Coronary artery (tissue), 2 donors: ENCODE results near the gene SPR.
A peak's percentile ranks its signal among the peaks of the same experiment; 100 is the strongest.

Source experiments
- DNase-seq: peaks from one replicate; pipeline ENCODE4 v3.0.0-alpha.2; 2017; ENCODE audit warnings: low spot score
- H3K27ac ChIP-seq, 2 donors: fragments of 200-600 bp; sonication (generic); one replicate each; pipeline ENCODE4 v1.5.1; 2016 to 2019
- H3K4me3 ChIP-seq: fragments of 200-600 bp; sonication (generic); 2 replicates; pipeline ENCODE4 v1.5.1; 2016; ENCODE audit warnings: mild to moderate bottlenecking, moderate library complexity
- TF ChIP-seq, protein P1 (sequence below): fragments of 200-600 bp; sonication (generic); IDR thresholded peaks from one replicate; pipeline ENCODE4 v1.5.1; 2019; ENCODE audit warnings: antibody characterized with exemption

SPR gene

DNA sequence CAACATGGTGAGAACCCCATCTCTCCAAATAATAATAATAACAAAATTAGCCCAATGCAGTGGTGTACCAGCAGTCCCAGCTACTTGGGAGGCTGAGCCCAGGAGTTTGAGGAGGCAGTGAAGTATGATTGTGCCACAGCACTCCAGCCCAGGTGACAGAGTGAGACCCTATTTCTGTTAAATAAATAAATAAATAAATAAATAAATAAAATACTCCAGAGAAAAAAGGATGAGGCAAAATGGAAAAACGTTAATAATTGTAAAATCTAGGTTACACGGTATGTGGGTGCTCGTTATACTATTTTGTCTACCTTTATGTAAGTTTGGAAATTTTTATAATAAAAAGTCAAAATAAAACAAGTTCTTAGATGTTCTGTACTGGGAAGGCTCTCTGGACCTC is 21.5 kb downstream of the SPR start:
- H3K27ac ChIP-seq: no peak overlapping the region
- no peak for DNase-seq
- TF ChIP-seq, protein P1, sequence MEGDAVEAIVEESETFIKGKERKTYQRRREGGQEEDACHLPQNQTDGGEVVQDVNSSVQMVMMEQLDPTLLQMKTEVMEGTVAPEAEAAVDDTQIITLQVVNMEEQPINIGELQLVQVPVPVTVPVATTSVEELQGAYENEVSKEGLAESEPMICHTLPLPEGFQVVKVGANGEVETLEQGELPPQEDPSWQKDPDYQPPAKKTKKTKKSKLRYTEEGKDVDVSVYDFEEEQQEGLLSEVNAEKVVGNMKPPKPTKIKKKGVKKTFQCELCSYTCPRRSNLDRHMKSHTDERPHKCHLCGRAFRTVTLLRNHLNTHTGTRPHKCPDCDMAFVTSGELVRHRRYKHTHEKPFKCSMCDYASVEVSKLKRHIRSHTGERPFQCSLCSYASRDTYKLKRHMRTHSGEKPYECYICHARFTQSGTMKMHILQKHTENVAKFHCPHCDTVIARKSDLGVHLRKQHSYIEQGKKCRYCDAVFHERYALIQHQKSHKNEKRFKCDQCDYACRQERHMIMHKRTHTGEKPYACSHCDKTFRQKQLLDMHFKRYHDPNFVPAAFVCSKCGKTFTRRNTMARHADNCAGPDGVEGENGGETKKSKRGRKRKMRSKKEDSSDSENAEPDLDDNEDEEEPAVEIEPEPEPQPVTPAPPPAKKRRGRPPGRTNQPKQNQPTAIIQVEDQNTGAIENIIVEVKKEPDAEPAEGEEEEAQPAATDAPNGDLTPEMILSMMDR: no peak
- no peak overlapping the region for H3K4me3 ChIP-seq

DNA sequence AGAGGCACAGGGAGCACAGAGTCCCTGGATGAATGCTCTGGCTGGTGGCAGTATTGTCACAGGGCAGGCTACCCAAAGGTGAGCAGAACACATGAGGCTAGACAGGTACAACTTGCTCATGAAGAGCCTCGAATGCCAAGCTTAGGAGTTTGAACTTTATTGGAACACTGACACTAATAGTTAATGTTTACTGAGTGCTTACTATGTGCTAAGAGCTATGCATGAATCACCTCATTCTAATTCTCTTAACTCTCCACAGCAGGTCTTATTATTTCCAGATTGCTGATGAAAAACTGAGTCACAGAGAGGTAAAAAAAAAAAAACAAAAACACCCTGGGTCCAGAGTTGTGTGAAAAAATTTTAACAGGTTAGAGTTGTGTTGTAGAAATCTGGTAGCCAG is 24.0 kb downstream of the SPR start:
- TF ChIP-seq, protein P1: no peak
- Histone ChIP-seq H3K27ac (no peak overlapping the region), H3K4me3 (no peak overlapping the region)
- DNase-seq: no peak

DNA sequence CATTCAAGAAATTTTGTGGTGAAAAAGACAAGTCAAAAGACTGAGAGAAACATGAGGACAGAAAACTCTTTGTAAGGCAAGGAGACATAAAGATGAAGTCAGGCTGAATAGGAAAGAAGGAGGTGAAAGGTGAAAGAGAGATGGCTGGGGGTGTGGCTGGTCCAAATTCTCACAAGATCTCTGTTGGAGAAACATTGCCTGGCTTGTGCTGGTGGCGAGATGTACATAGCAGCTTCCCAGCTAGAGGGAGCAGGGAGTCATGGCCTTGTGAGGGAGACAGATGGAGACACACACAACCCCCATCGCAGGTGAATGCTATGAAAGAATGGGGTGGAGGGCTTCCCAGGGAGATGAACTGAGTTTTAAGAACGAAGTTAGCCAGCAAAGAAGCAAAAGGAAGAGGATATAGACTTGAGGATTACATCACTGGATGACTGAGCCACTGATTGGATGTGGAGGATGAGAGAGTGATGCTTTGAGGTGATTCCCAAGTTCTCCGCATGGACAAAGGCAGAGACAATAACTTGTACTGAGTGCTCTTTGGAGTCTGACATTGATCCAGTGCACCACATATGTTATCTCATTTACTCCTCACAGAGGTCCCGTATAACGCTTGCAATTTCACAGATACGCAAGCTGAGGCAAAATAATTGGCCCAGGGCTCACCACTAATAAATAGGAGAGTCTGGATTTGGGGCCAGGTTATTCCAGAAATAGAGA is 26.4 kb downstream of the SPR start:
- H3K4me3 ChIP-seq: no peak overlapping the region
- TF ChIP-seq, protein P1: no peak
- no peak for DNase-seq
- H3K27ac ChIP-seq: no peak overlapping the region

DNA sequence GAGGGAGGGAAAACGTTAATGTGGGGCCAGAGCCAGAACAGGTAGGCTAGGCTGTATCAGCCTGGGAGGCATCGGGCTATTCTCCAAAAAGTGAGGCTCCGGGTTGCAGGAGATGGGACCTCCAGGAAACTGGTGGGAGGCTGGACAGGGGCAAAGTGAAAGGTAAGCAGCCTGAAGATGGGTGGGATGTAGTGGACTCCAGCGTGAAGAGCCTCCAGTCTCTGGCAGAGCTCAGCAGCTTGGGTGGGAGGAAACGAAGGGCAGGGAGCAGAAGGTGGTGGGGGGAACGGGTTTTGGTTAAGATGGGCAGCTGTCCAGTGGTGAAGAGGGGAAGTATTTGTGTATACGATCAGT is 27.0 kb downstream of the SPR start:
- no peak overlapping the region for H3K27ac ChIP-seq
- H3K4me3 ChIP-seq: no peak overlapping the region
- TF ChIP-seq, protein P1: no peak
- DNase-seq: no peak

DNA sequence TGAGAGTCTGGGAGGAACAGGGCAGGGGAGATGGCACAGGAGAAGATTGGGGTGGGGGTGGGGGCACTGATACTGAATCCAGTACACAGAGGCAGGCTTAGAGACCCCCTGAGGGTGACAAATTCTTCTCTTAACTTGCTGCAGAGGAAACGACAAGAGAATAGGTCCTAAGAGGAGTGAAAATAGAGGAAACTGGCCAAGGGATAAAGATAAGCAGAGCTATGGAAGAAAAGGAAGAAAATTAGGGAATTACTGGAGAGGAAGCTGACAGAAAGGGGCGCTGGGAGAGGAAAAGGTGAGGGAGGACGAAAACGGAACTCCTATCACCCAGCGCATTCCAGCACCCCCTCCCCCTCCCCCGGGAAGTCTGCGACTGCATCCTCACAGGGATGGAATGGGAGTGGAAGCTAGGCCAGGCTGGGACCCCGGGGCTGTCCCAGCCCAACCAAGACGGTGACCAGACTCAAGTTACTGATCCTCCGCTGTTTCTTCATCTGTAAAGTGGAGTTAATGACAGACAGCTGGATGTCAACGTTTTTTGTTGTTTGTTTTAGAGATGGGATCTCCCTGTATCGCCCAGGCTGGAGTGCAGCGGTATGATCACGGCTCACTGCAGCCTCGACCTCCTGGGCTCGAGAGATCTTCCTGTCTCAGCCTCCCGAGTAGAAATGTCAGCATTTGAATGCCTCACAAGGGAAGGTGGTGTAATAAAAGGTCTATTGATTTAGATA is 27.5 kb downstream of the SPR start:
- no peak overlapping the region for H3K4me3 ChIP-seq
- no peak overlapping the region for H3K27ac ChIP-seq
- no peak for DNase-seq
- TF ChIP-seq, protein P1: no peak

DNA sequence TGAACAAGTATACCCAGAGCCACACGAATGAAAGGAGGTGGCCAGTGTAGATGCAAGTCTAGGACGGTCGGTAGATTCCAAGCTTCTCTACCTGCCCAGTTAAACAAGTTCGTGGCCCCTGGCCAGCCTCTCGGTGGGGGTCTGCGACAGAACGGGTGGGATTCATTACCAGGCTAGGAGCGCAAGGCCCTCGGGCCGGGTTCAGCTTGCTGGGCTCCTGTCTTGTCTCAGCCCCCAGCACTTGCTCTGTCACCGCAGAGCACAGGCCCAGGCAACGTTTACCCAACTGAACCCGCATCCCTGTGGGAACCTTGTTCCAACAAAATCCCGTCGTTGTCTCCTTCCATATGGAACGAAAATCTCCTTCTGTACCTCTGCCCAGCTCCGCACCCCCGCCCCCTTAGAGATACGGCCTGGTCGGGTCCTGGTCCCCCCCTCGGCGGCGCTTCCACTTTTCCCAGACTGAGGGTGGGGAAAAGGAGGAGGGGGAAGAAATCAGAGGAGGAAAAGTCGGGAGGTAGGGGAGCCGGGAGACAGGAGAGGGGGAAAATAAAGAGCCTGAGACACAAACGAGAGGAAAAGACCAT is 28.2 kb downstream of the SPR start:
- Histone ChIP-seq H3K4me3 (peak overlapping the region; percentile 60), H3K27ac (no peak overlapping the region)
- peak; percentile 60 for DNase-seq
- TF ChIP-seq, protein P1: no peak
